SK-N-SH (cell line): ENCODE measurements around the gene ABR. TPM values are rescaled to one million over a fixed set of nuclear protein-coding genes. Genes with fewer than 3 reads are reported as not detected.

Experiments used
- CTCF ChIA-PET: fragments of 300-600, 350-600 bp; formaldehyde crosslinking; extraction: SDS; loops from one replicate; lab custom pipeline; 2021; lab: Yijun Ruan, JAX
- POLR2A ChIA-PET: fragments of 350-600 bp; sonication (Branson Sonifier 250); formaldehyde crosslinking; extraction: SDS; loops from one replicate; lab custom pipeline; 2020; ENCODE audit warnings: antibody characterized with exemption, inconsistent platforms; lab: Yijun Ruan, JAX
- DNase-seq: peaks from one replicate; pipeline ENCODE4 v3.0.0; 2012
- H2AFZ ChIP-seq: fragments of 200-600 bp; sonication (generic); 2 replicates; pipeline ENCODE4 v1.8.1; 2016; ENCODE audit warnings: antibody characterized with exemption, mild to moderate bottlenecking, low read depth
- H3F3A ChIP-seq: fragments of 200-600 bp; sonication (generic); replicated peaks from 2 replicates; pipeline ENCODE3; 2016; ENCODE audit warnings: antibody characterized with exemption, mild to moderate bottlenecking; ENCODE audit not compliant: insufficient read depth
- H3K27ac ChIP-seq, 2 experiments: fragments of 200-500 bp in 1 of 2; fragments of 200-600 bp in 1 of 2; sonication (Bioruptor generic) in 1 of 2; sonication (generic), shearing (Covaris generic) in 1 of 2; 2 replicates each; pipeline versions ENCODE4 v1.5.1 to v1.6.1; 2014 to 2016; ENCODE audit warnings: low read depth in 2 of 2, inconsistent platforms in 1 of 2, low read length in 1 of 2, mild to moderate bottlenecking in 1 of 2, mixed read lengths in 1 of 2
- H3K27me3 ChIP-seq: fragments of 200-600 bp; sonication (generic), shearing (Covaris generic); 2 replicates; pipeline ENCODE4 v1.6.1; 2016; ENCODE audit warnings: mixed run types; ENCODE audit not compliant: insufficient read depth
- H3K36me3 ChIP-seq, 2 experiments: fragments of 200-500 bp in 1 of 2; fragments of 200-600 bp in 1 of 2; sonication (Bioruptor generic) in 1 of 2; sonication (generic) in 1 of 2; replicated peaks in 1 of 2; 2 replicates each; pipeline versions ENCODE3 to v1.5.1; 2014 to 2016; ENCODE audit warnings: low read length in 1 of 2, mild to moderate bottlenecking in 1 of 2; ENCODE audit not compliant: insufficient read depth in 2 of 2, control insufficient read depth in 1 of 2
- H3K4me1 ChIP-seq, 2 experiments: fragments of 200-500 bp in 1 of 2; fragments of 200-600 bp in 1 of 2; sonication (Bioruptor generic) in 1 of 2; sonication (generic), shearing (Covaris generic) in 1 of 2; 2 replicates each; pipeline versions ENCODE4 v1.5.1 to v1.6.1; 2014 to 2016; ENCODE audit warnings: low read depth in 1 of 2, low read length in 1 of 2, mixed run types in 1 of 2; ENCODE audit not compliant: insufficient read depth in 2 of 2, control insufficient read depth in 1 of 2
- H3K4me2 ChIP-seq: fragments of 200-600 bp; sonication (generic), shearing (Covaris generic); 2 replicates; pipeline ENCODE4 v1.6.1; 2017; ENCODE audit warnings: mixed run types
- H3K4me3 ChIP-seq, 2 experiments: fragments of 200-500 bp in 1 of 2; fragments of 200-600 bp in 1 of 2; sonication (Bioruptor generic) in 1 of 2; sonication (generic), shearing (Covaris generic) in 1 of 2; 2 replicates each; pipeline versions ENCODE4 v1.5.1 to v1.8.1; 2014 to 2016; ENCODE audit warnings: low read depth in 2 of 2, inconsistent platforms in 1 of 2, low read length in 1 of 2, mild to moderate bottlenecking in 1 of 2, mixed read lengths in 1 of 2, moderate library complexity in 1 of 2
- H3K79me2 ChIP-seq: fragments of 200-600 bp; sonication (generic); 2 replicates; pipeline ENCODE4 v1.8.1; 2017; ENCODE audit warnings: mild to moderate bottlenecking; ENCODE audit not compliant: insufficient read depth
- H3K9ac ChIP-seq: fragments of 200-600 bp; sonication (generic); 2 replicates; pipeline ENCODE4 v1.6.1; 2017; ENCODE audit warnings: mixed run types
- H3K9me2 ChIP-seq: fragments of 200-600 bp; sonication (generic); 2 replicates; pipeline ENCODE4 v1.6.1; 2017; ENCODE audit warnings: mixed run types
- H3K9me3 ChIP-seq: fragments of 200-600 bp; sonication (generic); 2 replicates; pipeline ENCODE4 v1.6.1; 2017; ENCODE audit warnings: mixed run types, mild to moderate bottlenecking, moderate library complexity
- H4K20me1 ChIP-seq: fragments of 200-600 bp; sonication (generic); 2 replicates; pipeline ENCODE4 v1.6.1; 2017; ENCODE audit warnings: mild to moderate bottlenecking, mixed run types; ENCODE audit not compliant: insufficient read depth
- CHD2 ChIP-seq: fragments of 150-350 bp; IDR thresholded peaks from 2 replicates; pipeline ENCODE4 v1.6.1; 2018; ENCODE audit warnings: low read length; ENCODE audit not compliant: partially characterized antibody
- EZH2phosphoT487 ChIP-seq: fragments of 200-600 bp; sonication (generic); IDR thresholded peaks from 2 replicates; pipeline ENCODE4 v1.6.1; 2017; ENCODE audit warnings: low read depth, mixed run types, mild to moderate bottlenecking, antibody characterized with exemption, moderate library complexity, borderline replicate concordance
- FOSL2 ChIP-seq: IDR thresholded peaks from 2 replicates; pipeline ENCODE4 v1.4.0; 2012; ENCODE audit warnings: low read depth, mild to moderate bottlenecking, moderate library complexity, borderline replicate concordance
- FOXJ3 ChIP-seq: sonication (generic); formaldehyde crosslinking; IDR thresholded peaks from 2 replicates; pipeline ENCODE4 v1.5.1; 2020; ENCODE audit warnings: mild to moderate bottlenecking, missing genetic modification reagents
- GATA2 ChIP-seq: sonication (generic); formaldehyde crosslinking; IDR thresholded peaks from 2 replicates; pipeline ENCODE4 v1.5.0; 2020; ENCODE audit warnings: mild to moderate bottlenecking, missing genetic modification reagents
- MEF2A ChIP-seq: IDR thresholded peaks from 2 replicates; pipeline ENCODE4 v1.4.0; 2012; ENCODE audit warnings: low read depth, borderline replicate concordance
- MXI1 ChIP-seq: IDR thresholded peaks from 2 replicates; pipeline ENCODE4 v1.6.1; 2012; ENCODE audit warnings: mild to moderate bottlenecking, low read depth, low read length, improper control_type of control experiment
- NFIC ChIP-seq: IDR thresholded peaks from 2 replicates; pipeline ENCODE4 v1.4.0; 2012; ENCODE audit warnings: borderline replicate concordance
- NRF1 ChIP-seq: IDR thresholded peaks from 2 replicates; pipeline ENCODE4 v1.6.1; 2012; ENCODE audit warnings: low read depth, mild to moderate bottlenecking, low read length
- RCOR1 ChIP-seq: fragments of 150-350 bp; IDR thresholded peaks from 2 replicates; pipeline ENCODE4 v1.6.1; 2017; ENCODE audit warnings: antibody characterized with exemption, low read length
- SMC3 ChIP-seq: IDR thresholded peaks from 2 replicates; pipeline ENCODE4 v1.6.1; 2012; ENCODE audit warnings: low read depth, low read length, improper control_type of control experiment
- TAF1 ChIP-seq: IDR thresholded peaks from 2 replicates; pipeline ENCODE4 v1.6.1; 2012; ENCODE audit warnings: low read depth, mild to moderate bottlenecking, low read length, moderate library complexity, borderline replicate concordance
- TCF12 ChIP-seq: IDR thresholded peaks from 2 replicates; pipeline ENCODE4 v1.4.0; 2012
- TEAD4 ChIP-seq: IDR thresholded peaks from 2 replicates; pipeline ENCODE4 v1.4.0; 2012; ENCODE audit warnings: mild to moderate bottlenecking, borderline replicate concordance; ENCODE audit not compliant: insufficient read depth
- WGBS: methylation state at CpG from one replicate; pipeline ENCODE4 v1.1.6; 2017; ENCODE audit warnings: low lambda C conversion rate; 5-methylcytosine and 5-hydroxymethylcytosine counted together
- polyA plus RNA-seq, 3 experiments: library from polyadenylated mRNA; depleted of rRNA; stranded (reverse); fragments of >200 nt; gene quantifications; 2 replicates each; pipeline ENCODE4 v1.2.3, GENCODE V29; 2012
- TF ChIP-seq, protein P1 (sequence below): IDR thresholded peaks from 2 replicates; pipeline ENCODE4 v1.4.0; 2012; ENCODE audit warnings: low read depth
- TF ChIP-seq, protein P2 (sequence below): fragments of 150-350 bp; IDR thresholded peaks from 2 replicates; pipeline ENCODE4 v1.6.1; 2016; ENCODE audit warnings: mild to moderate bottlenecking, low read depth, low read length
- TF ChIP-seq, protein P3 (sequence below): fragments of 200-600 bp; sonication (generic); IDR thresholded peaks from 2 replicates; pipeline ENCODE4 v1.6.1; 2017; ENCODE audit warnings: antibody characterized with exemption, mild to moderate bottlenecking, moderate library complexity

Gene ABR
- polyA plus RNA-seq, 1 of the 3 experiments (the other 2 are of a cell fraction) = 117 TPM

DNA sequence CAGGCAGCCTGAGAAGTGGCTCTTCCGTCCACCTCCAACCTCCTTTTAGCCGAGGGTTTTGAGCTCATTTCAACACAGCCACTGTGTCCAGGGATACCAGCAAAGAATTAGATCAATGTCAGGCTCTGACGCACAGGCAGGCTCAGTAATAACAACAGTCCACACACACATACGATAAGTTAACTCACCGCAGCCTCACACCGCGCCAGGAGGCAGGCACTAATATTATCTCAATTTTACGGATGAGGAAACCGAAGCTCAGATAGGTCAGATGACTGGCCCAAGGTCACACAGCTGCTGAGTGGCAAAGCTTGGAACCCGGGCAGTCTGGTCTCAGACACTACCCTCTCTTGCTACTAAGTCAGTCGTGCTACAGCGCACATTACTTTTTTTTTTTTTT is 22.9 kb downstream of the ABR start:
- Histone ChIP-seq H3K9me3 (no peaks in the 10 kb centered on the region), H3K9me2 (no peaks in the 10 kb centered on the region), H3K79me2 (no peaks in the 10 kb centered on the region), H3K27me3 (no peaks in the 10 kb centered on the region), H3K4me1 (peaks cover 0 to 16% of the 10 kb centered on the region in 2 experiments; a peak in 1 of 4 replicates), H3K4me2 (no peak overlapping the region), H3K4me3 (no peak overlapping the region), H4K20me1 (no peaks in the 10 kb centered on the region), H3K36me3 (no peaks in the 10 kb centered on the region), H3F3A (peaks cover 3% of the 10 kb centered on the region), H3K27ac (no peak overlapping the region), H2AFZ (no peak overlapping the region), H3K9ac (no peak overlapping the region)
- no peak for DNase-seq
- 91% methylated on average over 11 of the region's 12 CpGs for WGBS
- POLR2A ChIA-PET = no interaction called here
- TF ChIP-seq TCF12 = no peak
- TF ChIP-seq RCOR1 = no peak
- TF ChIP-seq, protein P1, sequence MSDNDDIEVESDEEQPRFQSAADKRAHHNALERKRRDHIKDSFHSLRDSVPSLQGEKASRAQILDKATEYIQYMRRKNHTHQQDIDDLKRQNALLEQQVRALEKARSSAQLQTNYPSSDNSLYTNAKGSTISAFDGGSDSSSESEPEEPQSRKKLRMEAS = no peak
- no peak for TF ChIP-seq SMC3
- TF ChIP-seq TAF1 = no peak
- no peak for TF ChIP-seq EZH2phosphoT487
- no peak for TF ChIP-seq NRF1
- no peak for TF ChIP-seq FOXJ3 (CRISPR knock-in tag)
- no peak for TF ChIP-seq GATA2 (CRISPR knock-in tag)
- TF ChIP-seq, protein P2, sequence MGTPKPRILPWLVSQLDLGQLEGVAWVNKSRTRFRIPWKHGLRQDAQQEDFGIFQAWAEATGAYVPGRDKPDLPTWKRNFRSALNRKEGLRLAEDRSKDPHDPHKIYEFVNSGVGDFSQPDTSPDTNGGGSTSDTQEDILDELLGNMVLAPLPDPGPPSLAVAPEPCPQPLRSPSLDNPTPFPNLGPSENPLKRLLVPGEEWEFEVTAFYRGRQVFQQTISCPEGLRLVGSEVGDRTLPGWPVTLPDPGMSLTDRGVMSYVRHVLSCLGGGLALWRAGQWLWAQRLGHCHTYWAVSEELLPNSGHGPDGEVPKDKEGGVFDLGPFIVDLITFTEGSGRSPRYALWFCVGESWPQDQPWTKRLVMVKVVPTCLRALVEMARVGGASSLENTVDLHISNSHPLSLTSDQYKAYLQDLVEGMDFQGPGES = no peak
- TF ChIP-seq TEAD4 = no peak
- TF ChIP-seq MEF2A = no peak
- TF ChIP-seq NFIC = no peak
- TF ChIP-seq, protein P3, sequence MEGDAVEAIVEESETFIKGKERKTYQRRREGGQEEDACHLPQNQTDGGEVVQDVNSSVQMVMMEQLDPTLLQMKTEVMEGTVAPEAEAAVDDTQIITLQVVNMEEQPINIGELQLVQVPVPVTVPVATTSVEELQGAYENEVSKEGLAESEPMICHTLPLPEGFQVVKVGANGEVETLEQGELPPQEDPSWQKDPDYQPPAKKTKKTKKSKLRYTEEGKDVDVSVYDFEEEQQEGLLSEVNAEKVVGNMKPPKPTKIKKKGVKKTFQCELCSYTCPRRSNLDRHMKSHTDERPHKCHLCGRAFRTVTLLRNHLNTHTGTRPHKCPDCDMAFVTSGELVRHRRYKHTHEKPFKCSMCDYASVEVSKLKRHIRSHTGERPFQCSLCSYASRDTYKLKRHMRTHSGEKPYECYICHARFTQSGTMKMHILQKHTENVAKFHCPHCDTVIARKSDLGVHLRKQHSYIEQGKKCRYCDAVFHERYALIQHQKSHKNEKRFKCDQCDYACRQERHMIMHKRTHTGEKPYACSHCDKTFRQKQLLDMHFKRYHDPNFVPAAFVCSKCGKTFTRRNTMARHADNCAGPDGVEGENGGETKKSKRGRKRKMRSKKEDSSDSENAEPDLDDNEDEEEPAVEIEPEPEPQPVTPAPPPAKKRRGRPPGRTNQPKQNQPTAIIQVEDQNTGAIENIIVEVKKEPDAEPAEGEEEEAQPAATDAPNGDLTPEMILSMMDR = no peak
- TF ChIP-seq FOSL2 = no peak
- TF ChIP-seq CHD2 = no peak
- no peak for TF ChIP-seq MXI1
- CTCF ChIA-PET = no interaction called here
